GM19023 (cell line): Measurements from ENCODE around the gene VWA5B2.

ENCODE experiments used
- ATAC-seq: cut with Tn5 transposase; IDR thresholded peaks from one replicate; pipeline ENCODE4 v1.9.1; 2021; ENCODE audit warnings: mild to moderate bottlenecking, moderate library complexity; ENCODE audit not compliant: unreplicated experiment

The VWA5B2 gene

GRCh38 chr3:184272269-184272668, 42.9 kb downstream of the VWA5B2 start:
- no peak for ATAC-seq

GRCh38 chr3:184275381-184275701, 46.0 kb downstream of the VWA5B2 start:
- ATAC-seq = no peak

GRCh38 chr3:184275961-184276910, 46.9 kb downstream of the VWA5B2 start, which contains the start of gene ECE2:
TSS of gene ECE2 (plus strand) at chr3:184276022. CDS start at chr3:184276154, 132 bp downstream.
- ATAC-seq = no peak

DNA sequence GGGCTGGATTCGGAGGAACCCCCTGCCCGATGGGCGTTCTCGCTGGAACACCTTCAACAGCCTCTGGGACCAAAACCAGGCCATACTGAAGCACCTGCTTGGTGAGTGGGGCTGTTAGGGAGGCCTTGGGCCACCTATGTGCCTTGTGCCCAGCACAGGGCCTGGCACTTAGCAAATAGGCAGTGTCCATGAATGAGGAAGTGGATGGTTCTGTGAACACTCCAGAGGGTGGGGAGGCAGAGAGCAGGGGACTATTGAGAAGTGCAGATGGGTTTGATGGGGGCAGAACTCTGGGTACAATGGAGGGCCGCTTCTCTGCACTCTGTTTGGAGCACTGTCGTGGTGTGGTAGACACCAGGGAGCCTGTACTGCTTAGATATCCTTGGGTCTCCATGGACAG, 48.0 kb downstream of the VWA5B2 start:
- no peak for ATAC-seq

- no peak for ATAC-seq
These were observed 53.6 kb downstream of the VWA5B2 start for GRCh38 chr3:184282941-184283340.

DNA sequence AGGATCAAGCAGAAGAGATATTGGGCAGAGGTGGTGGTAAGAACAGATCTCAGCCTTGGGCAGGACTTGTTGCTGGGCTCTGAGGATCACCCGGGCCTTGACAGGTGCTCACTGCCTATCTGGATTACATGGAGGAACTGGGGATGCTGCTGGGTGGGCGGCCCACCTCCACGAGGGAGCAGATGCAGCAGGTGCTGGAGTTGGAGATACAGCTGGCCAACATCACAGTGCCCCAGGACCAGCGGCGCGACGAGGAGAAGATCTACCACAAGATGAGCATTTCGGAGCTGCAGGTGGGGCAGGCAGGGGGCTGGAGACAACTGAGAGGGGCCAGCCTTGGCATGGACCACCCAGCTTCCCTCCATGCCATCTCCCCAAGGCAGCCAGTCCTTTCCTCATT, 54.3 kb downstream of the VWA5B2 start:
- ATAC-seq = no peak

DNA sequence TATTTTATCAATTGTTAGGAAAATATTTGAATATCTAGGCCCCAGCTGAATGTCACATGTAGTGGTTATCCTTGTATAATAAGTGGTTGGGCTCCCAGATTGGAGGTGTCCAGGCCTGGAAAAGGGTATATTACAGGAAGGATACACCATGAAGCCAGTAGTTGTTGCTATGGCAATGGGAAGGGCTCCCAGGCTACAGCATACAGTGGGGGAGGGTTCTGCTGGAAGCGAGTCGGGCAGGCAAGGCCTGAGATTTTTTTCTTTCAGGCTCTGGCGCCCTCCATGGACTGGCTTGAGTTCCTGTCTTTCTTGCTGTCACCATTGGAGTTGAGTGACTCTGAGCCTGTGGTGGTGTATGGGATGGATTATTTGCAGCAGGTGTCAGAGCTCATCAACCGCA, 55.3 kb downstream of the VWA5B2 start:
- no peak for ATAC-seq

DNA sequence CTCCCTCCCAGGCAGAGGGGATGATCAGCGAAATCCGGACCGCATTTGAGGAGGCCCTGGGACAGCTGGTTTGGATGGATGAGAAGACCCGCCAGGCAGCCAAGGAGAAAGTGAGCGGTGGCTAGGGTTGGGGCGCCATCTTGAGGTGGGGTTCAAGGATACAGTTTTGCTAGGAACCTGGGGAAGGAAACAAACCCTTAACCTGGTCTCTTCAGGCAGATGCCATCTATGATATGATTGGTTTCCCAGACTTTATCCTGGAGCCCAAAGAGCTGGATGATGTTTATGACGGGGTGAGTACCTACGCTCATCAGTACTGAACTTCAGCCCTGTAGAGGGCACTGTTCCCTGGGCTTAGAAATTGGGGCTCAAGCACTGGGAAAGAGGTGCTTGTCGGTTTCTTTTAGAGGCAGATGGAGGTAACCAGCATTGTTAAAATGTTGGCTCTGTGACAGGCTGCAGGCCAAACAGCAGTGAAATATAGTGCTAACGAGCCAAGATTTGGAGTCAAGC, 60.1 kb downstream of the VWA5B2 start:
- peak; percentile 52 for ATAC-seq

GRCh38 chr3:184290331-184290730, 60.9 kb downstream of the VWA5B2 start:
- ATAC-seq = no peak

DNA sequence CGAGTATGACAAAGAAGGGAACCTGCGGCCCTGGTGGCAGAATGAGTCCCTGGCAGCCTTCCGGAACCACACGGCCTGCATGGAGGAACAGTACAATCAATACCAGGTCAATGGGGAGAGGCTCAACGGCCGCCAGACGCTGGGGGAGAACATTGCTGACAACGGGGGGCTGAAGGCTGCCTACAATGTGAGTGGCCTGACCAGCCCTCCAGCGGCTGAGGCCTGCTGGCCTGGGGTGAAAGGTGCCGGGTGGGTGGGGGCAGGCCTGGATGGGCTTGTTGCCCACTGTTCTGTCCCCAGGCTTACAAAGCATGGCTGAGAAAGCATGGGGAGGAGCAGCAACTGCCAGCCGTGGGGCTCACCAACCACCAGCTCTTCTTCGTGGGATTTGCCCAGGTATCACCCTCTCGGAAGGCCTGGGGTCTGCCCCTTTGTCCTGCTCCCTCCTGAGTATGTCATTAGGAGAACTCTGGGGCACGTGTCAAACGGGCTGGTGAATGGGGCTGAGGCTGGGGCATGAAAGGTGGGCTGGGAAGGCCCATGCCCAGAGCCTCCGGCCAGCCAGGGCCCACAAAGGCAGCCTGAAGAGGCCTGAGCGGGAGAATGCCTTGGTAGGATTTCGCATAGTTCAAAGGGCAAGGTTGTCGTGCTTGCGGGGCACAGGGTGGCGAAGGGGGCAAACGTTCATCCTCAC, 61.8 kb downstream of the VWA5B2 start:
- ATAC-seq = no peak
